Eye (tissue), 1 donor: Measurements from ENCODE around the gene DNMBP.

Experiments
- DNase-seq: peaks from one replicate; pipeline ENCODE4 v3.0.0-alpha.2; 2015

DNMBP gene, protein sequence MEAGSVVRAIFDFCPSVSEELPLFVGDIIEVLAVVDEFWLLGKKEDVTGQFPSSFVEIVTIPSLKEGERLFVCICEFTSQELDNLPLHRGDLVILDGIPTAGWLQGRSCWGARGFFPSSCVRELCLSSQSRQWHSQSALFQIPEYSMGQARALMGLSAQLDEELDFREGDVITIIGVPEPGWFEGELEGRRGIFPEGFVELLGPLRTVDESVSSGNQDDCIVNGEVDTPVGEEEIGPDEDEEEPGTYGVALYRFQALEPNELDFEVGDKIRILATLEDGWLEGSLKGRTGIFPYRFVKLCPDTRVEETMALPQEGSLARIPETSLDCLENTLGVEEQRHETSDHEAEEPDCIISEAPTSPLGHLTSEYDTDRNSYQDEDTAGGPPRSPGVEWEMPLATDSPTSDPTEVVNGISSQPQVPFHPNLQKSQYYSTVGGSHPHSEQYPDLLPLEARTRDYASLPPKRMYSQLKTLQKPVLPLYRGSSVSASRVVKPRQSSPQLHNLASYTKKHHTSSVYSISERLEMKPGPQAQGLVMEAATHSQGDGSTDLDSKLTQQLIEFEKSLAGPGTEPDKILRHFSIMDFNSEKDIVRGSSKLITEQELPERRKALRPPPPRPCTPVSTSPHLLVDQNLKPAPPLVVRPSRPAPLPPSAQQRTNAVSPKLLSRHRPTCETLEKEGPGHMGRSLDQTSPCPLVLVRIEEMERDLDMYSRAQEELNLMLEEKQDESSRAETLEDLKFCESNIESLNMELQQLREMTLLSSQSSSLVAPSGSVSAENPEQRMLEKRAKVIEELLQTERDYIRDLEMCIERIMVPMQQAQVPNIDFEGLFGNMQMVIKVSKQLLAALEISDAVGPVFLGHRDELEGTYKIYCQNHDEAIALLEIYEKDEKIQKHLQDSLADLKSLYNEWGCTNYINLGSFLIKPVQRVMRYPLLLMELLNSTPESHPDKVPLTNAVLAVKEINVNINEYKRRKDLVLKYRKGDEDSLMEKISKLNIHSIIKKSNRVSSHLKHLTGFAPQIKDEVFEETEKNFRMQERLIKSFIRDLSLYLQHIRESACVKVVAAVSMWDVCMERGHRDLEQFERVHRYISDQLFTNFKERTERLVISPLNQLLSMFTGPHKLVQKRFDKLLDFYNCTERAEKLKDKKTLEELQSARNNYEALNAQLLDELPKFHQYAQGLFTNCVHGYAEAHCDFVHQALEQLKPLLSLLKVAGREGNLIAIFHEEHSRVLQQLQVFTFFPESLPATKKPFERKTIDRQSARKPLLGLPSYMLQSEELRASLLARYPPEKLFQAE (N-terminal part only)

DNA sequence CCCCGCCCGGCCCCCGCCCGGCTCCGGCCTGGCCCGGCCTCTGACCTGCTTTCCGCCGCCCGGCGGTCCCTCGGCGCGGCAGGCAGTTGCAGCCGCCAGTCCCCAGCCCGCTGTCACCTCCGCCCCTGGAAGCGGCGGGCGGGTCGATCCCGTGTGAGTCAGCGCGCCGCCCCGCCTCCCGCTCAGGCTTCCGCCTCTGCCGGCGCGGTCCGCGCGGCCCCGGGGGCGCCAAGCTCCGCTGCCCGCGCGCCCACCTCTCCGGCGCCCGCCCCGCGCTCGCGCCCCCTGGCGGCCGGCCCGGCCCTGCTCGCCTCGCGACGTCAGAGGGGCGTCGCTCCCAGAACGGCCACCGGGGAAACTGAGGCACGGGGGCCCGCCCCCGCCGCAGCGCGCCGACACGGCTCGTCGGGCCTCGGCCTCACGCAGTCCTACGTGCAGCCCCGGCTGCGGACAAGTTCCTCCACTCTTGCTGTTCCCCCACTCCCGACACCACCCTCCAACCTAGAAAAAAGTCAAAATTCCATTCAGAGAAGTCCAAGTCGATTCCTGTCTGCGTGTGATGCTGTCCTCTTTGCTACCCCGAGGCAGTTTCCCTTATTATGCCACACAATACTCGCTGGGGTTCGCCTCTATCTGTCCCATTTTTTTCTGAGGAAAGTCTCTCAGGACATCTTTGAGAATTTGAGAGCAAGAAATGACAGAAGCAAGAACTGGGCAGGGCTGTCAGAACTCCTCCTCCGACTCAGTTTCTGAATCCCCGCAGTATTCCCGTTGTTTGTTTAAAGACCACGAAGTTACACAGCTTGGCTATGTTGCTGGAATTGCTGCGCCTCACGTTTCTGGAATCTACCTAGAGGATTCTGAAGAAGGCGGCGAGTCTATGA, at the start of gene DNMBP:
Gene DNMBP, minus strand, starts transcription at position 155 of the 884 bp plus-strand sequence. CDS start 37,823 bp downstream, outside the sequence.
- DNase-seq = peak; percentile 94

DNA sequence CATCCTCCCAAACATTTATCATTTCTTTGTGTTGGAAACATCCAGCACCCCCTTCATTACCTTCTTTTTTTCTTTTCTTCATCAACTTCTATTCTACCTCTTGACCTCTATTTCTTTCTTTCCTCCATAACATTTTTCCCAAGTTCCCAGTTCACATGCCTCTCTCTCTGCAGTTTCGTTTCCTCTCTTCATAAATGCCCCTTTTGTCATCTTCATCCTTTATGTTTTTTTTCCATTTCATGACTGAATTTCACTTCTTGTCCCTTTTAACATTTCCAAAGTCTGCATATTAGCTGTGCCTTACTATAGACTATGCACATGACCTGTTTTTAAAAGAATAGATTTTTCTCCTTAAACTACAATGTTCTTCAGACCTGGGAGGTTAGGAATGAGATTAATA, 48.2 kb upstream of the DNMBP start:
- DNase-seq = no peak

DNA sequence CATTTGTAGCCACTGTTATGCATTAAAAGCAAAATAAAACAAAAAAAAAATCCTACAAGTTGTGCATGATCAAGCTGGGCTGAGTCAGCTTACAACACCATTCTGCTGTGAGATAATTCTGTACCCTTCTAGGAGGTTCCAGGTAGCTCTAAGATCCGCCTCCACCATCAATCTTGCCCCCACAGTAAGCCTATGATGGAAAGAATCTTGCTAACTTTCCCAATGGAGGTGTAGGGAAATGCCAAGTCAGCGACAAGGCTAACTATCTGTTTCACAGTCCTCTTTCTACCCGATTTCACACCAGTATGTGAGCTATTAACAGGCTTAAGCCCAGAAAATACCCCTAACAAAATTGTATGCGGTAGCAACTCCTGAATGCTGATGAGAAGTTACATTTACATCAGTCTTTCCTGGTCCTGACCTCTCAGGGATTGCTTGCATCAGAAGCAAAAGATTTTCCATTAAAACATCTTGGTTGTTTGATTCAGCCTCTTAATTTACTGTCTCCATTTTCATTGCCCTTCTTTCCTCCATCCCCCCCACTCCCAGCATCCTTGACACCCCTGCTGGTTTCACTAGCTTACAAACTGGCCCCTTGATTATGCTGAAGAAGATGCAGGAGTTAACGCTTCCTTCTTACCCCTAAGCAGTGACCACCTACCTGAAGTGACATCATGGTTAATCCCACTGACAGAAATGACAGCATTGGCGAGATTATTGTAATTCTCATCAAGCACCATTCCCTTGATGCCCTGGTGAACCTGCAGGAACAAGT, 44.1 kb upstream of the DNMBP start:
- no peak for DNase-seq

DNA sequence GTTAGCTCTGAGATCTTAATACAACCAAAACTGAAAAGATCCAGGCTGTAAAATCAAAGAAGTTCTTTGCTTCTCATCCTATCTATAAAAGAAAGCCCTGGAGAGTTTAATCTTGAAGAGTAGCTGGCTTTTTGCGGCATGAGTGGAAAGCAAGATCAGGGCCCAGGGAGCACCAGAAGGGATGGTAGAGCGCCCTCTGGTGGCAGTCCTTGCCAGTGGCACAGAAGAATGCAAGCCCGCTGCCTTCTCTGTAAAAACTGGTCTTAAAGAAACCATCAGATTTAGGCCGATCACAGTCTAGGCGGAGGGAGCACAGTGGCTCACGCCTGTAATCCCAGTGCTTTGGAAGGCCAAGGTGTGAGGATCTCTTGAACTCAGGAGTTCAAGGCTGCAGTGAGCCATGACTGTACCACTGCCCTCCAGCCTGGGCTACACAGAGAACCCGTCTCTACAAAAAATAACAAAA, 36.3 kb upstream of the DNMBP start:
- peak; percentile 95 for DNase-seq

DNA sequence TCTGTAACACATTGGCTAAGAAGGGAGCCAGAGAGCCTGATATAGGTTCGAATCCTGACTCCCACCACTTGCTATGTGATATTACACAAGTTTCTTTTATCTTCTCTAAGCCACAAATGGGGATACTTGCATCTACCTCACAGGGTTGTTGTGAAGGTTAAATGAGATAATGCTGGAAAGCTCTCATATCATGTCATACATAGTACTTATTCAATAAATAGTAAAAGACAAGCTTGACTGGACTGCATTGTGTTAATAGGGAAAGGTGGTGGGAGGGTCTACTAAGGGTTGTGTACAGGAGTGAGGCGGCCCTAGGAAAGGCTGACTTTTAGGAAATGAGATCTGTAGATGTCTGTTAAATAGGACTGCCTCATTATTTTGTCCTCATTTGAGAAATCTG, 35.8 kb upstream of the DNMBP start:
- no peak for DNase-seq

DNA sequence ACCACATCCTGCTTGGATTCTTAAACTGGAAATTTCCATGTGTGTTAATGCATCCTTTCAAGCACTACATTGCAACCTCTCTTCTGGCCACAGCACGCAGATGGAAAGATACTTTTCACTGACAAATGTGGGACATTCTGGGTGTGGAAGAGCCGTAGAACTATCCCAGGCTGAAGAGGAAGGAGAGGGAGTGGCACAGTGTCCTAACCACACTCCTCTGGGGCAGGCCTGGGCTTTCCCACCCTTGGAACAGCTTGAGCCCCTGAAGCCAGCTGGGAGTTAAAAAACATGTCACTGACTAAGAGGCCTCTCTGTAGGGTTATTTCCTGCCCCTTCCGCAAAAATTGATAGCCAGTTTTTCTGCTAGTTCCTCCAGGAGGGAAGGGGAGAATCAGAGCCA, 34.0 kb upstream of the DNMBP start:
- DNase-seq = no peak

DNA sequence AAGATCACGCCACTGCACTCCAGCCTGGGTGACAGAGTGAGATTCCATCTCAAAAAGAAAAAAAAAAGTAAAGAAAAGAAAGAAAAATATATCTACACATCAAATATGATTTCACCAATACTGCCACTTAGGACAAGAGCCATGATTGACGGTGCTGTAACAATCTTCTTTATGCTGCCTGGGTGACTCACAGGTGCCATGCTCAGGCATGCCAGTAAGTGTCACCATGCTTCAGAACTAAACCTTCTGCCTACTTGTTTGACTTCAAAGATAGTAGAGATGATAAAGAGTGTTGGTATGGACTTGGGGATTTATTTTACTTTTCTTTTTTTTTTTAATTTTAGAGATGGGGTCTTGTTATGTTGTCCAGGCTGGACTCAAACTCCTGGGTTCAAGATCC, 33.6 kb upstream of the DNMBP start:
- DNase-seq = no peak

DNA sequence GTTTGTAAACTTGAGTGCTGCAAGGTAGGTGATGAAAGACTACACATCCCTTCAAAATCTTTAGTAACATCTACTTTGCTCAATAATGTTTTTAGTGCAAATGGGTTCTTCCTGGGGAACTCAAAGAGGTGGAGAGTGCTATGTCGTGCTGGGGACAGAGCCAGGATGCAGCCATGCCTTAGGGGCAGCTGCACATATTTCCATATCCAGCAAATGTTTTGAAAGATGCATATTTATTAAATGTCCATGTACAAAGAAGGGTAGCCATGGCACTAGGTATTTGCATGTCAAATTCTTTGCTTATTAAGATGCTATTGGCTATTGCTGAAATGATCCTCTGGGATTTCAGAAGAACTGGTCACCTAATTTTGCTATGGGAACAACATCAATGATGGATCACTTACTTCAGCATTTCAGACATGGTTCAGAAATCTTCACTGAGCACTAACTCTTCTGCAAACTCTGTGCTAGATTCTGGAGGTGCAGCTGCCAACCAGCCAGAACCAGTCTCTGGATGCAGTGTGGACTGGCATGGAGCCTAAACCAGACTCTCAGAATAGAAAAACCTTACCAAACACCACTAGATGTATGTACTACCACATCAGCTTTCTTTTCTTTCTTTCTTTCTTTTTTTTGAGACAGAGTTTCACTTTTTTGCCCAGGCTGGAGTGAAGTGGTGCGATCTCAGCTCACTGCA, 31.7 kb upstream of the DNMBP start:
- no peak for DNase-seq

DNA sequence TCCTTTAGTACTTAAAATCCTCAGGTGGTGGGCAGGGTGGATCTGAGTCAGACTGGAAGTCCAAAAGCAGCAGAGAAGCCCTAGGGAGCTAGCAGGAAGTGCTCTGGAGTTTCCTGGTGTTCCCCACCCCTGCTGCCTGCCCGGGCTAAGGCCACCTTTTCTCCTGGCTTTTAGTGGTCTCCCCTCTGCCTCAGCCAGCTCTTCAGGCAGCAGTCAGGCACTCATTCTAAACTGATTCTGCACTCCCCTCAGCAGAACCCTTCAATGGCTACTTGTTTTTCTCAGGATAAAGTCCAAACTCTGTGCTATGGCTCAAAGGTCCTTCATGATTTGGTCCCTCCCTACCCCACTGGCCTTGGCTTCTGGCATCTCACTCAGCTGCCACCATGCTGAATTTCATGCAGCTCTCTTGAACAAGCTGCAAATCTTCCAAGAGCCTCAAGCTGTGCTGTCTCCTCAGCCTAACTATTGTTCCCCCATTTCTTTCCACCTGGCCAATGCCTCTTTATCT, 28.9 kb upstream of the DNMBP start:
- DNase-seq = no peak

DNA sequence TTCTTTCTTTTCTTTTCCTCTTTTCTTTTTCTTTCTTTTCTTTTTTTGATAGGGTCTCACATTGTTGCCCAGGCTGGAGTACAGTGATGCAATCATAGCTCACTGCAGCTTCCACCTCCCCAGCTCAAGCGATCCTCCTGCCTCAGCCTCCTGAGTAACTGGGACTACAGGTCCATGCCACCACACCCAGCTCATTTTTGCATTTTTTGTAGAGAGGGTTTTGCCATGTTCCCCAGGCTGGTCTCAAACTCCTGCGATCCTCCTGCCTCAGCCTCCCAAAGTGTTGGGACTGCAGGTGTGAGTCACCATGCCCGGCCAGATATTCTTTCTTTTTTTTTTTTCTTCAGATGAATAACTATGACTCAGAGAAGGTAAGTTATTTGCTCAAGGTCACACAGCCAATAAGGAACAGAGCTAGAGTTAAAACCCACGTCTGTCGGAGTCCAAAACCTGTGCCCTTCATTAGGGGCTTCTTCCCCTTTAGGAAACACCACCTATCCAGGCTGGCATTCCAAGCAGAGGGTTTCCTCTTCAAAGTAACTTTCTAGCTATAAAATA, 28.1 kb upstream of the DNMBP start:
- DNase-seq = no peak

DNA sequence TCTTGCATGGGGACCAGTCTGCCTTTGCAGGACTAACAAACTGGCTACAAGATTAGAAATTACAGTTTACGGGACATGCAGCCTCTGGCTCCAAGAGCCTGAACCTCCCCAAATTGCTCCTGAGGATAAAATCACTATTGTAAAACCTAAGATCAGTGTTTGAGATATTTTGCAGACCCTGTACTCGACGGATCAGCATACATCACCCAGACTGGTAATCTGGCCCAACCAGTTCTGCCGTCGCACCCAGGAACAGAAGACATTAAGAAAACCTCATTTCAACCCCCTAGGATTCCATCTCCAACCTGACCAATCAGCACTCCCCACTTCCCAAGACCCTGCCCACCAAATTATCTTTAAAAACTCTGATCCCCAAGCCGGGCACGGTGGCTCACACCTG, 27.1 kb upstream of the DNMBP start:
- no peak for DNase-seq

DNA sequence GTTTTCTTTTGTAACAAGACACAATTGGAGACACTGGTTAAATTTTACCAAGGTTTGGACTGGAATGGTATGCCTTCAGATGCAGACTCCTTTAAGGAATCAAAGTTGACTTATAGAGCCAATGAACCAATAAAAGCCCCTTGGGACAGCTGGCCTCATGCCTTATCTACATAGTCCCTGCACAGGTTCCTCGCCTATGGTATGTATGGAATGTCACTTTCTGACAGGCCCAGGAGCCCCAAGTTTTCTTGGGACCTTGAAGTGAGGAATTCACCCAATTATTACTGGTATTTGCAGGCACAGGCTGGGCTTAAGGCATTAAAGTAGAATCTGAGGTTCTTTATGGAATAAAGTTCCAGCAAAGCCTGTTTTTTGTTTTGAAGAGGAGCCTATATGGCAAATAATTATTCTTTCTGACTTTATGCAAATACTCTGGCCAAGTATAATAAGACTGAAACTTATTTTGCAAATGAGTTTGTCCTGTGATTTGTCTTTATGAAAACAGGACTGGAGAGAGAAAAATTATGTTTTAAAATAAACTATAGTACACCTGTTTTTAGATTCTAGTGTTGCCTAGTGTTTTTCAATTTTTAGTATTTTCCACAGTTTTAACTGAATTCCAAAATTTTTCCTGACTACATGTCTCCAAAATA, 24.1 kb upstream of the DNMBP start:
- DNase-seq = no peak

DNA sequence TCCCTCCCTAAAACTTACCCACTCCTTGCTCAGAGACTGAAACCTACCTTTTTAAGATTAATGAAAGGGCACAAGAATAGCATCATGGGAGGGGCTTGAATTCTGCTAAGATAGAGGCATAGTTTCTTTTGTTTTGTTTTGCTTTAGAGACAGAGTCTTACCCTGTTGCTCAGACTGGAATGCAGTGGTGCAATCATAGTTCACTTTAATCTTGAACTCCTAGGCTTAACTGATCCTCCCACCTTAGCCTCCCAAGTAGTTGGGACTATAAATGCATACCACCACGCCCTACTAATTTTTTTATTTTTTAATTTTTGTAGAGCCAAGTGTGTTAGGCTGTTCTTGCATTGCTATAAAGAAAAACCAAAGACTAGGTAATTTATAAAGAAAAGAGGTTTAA, 17.7 kb upstream of the DNMBP start:
- DNase-seq = no peak

DNA sequence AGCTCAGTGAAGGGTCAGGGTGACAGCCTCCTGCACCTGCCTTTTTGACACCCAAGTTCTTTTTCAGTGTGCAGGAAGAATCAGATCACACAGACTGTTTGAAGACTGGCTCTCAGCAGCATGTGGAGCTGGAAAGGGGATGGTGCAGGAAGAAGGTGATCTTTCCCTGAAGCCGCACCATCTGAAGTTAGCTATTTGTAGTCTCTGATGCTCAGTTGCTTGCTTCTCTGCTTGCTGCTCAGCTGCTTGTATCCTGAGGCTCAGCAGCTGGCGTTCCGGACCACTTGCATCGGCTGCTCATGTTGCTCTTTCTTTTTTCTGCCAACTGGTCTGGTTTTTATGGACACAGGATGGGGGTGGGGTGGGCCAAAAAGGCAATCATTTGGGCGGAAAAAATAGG, 15.8 kb upstream of the DNMBP start:
- peak; percentile 71 for DNase-seq

DNA sequence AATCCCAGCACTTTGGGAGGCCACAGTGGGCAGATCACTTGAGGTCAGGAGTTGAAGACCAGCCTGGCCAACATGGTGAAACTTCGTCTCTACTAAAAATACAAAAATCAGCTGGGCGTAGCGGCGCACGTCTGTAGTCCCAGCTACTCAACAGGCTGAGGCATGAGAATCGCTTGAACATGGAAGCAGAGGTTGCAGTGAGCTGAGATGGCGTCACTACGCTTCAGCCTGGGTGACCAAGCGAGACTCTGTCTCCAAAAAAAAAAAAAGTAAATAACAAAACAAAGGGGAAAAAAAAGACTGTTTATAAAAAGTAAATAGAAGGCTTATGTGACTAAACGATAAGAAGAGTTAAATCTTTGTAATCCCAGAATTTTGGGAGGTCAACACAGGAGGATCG, 15.0 kb upstream of the DNMBP start:
- DNase-seq = no peak

DNA sequence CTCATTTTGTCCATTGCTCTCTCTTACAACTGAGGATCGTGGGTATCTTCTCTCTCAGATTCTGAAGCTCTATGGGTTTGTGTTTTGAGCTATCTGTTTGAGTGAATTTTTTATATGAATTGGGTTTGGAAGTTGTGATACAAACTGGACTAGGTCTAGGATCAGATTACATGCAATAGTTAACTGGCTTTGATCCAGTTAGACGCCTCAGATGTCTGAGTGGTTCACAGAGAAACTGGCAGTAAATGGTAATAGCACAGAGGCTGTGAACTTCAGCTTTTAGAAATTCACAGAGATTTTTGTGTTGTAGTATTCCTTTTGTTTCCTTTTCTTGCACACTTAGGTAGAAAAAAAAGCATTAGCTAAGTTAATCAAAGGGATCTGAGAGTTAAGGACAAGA, 12.7 kb upstream of the DNMBP start:
- DNase-seq = no peak

DNA sequence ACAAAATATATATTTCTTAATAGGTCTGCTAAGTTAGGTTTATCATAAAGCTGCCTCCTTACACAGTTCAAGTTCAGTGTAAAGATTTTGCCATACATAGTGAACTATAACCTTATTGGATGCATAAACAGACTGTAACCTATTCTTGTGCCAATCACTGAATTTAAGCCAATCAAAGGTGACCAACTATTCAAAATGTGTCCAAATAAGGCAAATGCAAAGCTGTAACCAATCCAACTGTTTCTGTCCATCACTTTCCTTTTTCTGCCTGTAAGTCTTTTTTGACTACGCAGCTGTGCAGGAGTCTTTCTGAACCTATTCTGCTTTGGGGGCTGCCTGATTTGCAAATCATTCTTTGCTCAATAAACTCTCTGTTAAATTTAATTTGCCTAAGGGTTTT, 11.6 kb upstream of the DNMBP start:
- DNase-seq = no peak

DNA sequence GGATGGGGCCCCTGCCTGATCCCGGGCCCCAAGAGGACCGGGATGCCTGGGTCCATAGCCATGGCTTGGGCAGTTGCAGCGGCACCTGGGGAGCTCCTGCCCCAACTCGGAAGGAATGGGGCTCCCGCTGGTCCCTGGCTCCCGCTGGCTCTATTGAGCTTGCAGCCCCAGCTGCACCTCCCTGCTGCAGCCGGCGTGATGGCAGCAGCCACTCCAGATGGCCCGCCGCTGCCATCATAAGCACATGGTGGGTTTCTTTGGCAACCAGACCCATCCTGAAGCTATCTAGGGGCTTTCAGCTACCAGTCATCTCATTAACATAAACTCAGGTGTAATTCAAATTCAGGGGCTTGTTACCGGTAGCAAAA, 11.1 kb upstream of the DNMBP start:
- DNase-seq = peak; percentile 24

DNA sequence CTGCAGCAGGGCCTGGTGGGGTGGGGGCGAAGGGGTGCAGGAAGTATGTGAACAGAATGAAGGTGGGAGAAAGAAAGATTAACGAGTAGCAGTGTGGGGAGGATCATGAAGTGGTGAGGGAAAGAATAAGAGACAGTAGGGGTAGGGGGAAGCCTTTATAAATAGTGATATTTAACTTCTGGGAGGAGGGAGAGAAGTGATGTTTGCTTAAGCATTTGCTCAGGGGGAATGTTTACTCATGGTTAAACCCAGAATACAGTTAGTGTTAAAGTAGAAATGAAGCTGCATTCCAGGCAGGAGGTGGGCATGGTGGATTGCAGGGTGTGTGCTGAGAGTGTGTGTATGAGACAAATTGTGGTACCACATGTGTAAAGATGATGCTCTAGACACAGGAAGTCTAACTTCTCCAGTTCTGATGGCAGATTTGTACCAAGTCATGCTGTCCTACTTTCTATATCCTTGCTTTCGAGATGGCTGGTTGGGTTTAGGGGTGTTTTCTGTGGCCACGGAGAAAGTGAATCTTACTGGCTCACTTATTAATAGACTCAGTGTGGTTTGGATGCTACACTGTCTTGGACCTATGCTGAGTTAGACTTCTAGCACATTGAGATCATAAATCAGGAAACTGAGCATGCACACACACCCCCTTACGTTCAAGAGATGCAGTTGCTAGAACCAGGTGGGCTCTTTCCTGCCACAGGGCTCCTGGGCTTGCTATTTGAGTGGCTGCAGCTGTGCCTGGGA, 10.6 kb upstream of the DNMBP start:
- no peak for DNase-seq
